Activated CD4-positive, alpha-beta T cell treated with anti-CD3 and anti-CD28 coated beads, Interleukin-2, amount 50 U/mL, for 16 hours (primary cell): Measurements from ENCODE around the gene FAM120AOS.

ENCODE experiments used
- DNase-seq: peaks from one replicate; pipeline ENCODE4 v3.0.0-alpha.2; 2020

The FAM120AOS gene

DNA sequence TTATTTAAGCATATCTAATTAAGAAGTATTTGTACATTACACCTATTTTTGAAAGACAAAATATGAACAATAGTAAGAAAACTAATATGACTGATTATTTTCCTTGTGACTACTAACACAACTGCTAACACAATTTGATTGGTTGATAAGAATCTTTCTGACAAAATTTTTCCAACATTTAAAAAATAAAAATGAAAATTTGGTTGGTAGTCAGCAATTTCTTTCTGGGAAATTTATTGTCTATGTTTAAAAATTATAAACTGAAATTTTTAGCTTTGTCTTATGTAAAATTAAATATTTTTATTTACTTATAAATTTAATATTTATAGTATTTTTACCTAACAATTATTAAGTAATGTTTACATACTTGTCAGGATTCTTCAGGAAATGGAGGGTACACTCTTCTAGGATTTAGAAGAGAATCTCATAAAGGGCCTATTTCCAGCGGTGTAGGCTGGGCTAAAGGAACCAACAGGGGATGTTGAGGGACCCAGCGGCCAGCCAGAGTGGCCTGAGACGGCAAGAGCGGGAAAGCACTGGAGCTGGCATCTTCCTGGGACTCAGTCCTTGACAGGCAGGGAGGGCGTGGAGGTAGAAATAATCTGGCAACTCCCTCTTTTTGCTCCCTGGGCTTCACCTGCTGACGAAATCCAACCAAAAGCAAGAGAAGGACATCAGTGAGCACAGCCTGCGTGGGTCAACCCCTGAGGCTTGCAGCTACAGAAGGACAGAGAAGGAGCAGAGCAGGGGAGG, 16.6 kb downstream of the FAM120AOS start:
- no peak for DNase-seq

DNA sequence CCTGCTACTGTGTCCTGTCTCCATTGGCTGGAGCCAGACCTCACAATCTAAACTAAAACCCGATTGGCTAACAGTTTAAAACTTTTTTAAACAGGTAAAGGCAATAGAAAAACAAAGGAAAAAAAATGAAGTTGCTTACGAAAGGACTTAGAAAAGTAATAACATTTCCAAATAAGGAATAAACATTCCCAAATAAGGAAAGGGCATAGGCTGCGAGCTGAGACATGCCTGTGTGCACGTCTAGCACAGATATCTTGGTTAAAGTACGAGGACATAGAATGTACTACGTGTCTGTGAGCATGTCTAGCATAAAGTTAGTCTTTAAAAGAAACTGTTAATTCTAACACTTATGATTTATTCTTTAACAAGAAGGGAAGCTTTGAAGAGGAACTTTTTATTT, 17.2 kb downstream of the FAM120AOS start:
- DNase-seq: no peak

DNA sequence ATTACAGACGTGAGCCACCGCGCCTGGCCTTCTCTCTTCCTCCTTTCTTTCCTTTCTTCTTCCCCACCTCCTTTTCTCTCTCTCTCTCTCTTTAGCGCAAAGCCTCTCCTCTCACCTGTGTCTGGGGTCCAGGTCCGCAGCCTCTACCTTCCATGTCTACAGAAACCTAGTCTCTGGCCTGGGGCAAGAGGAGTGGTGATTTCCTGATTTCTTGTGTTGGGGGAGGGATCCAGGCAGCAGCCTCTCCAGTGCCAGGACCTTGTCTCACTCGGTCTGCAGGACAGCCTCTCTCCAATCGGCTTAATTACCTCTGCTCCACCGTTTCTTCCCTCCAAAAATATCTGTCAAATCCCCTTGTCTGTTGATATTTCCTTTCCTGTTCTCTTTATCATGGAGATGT, 18.0 kb downstream of the FAM120AOS start:
- no peak for DNase-seq

DNA sequence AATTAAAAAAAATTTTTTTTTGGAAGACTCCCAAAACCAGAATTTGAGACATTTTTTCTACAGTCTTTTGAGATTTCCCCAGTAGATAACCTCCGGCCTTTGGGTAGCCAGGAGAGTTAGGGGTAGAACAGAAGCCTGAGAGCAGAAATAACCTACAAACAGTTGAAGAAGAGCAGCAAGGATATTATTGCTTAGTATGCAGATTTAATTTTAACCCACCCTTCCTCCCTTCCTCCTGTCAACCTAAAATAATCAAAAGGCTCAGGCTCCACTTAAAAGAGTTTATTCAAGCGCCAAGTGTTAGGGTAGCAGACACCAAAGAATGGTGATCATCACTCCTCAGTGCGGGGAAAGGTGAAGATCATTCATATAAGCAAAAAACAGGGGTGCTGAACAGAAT, 19.3 kb downstream of the FAM120AOS start:
- DNase-seq: no peak

DNA sequence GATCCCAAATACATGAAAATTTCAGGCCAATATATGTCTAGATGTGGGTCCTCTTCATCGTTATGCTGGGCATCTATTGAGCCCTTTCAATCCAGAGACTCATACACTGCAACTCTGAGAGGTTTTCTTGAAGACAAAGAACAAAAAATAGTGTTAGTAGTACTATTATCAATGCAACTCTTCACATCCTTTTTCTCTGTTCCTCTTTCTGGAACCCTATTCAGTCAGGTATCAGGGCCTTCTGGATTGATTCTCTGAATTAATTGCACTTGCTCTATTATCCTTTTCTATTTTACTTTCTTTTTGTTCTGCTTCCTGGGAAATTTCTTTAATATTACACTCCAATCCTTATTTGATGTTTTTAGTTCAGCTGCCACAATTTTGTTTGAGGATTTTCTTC, 20.4 kb downstream of the FAM120AOS start:
- no peak for DNase-seq

DNA sequence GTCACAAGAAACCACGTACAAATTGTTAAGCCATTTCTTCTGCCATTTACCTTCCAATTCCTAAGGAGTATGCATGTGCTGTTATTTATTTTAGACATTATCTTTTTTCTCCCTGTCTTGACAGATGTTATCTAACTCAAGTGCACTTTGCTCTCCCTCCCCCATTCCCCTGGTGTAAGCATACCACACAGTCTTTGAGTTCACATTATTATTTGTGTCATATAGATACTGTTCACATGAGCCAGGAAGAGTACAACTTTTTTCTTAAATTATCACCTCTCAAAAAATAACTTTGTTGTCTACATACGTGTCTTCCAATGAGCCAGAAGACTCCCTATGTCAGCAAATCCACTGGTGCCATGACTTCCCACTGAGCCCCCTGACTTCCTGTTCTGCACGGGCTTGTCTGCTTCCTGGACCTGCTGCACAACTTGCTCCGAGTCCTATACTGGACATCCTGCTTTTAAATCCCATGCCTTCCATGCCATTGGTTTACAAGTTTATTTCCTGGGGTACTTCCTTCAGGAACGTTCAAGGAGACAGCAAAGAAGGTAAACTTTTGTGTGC, 21.8 kb downstream of the FAM120AOS start:
- no peak for DNase-seq

DNA sequence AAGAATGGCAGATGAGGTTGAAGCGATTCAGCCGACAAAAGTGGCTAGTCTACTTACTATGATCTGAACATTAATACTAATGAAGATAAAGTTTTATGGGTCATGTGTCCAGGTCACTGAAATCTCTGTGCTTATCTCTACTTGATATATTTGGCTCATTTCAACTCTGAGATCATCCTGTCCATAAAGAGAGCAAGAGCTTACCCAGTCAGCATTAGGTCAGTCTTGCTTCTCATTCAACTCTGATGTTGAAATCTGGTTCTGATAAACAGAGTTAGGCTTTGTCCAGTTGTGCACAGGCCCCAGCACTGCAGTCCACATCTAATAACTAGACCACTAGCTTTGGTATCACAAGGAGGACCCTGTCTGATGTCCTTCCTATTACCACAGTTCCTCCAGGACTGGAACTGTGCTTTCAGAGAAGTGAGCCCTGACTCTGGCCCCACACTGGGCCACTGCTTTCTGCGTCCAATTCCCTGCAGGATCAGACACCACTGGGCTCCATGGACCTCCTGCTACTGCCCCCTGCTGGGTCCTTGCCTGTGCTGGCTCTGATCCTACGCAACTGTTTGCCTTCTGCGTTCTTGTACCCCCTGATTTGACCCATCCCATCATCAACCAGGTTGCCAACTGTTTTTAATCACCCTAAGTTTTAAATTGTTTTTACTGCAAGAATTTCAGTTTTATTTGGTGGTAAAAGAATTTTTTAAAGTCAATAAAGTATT, 25.6 kb downstream of the FAM120AOS start:
- no peak for DNase-seq

DNA sequence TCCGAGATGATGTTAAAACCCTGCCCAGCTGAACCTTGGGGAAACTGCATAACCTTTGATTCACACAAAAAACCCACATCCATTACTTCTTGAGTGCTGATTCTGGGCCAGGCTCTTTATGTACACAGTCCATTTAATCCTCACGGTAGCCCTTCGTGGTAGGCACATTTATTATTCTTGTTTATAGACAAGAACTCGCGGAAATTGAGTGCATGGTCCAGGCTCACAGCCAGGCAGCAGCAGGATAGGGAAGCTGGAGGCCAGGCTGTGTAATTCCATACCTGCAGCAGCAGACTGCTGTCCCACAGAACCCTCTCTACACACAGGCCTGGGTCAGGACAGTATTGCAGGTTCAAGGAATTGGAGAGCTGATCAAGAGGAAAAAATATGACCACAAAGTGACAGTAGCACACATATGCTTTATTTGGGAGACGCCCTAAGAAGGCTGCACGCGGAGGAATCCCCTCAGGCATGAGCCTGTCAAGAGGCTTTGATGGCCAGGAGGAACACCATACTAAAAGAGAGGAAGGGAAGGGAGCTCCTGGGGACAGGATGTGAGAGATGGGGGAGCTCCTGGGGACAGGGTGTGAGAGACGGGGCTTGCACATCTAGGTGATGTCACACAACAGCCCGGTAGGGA, 30.3 kb downstream of the FAM120AOS start:
- DNase-seq: no peak

DNA sequence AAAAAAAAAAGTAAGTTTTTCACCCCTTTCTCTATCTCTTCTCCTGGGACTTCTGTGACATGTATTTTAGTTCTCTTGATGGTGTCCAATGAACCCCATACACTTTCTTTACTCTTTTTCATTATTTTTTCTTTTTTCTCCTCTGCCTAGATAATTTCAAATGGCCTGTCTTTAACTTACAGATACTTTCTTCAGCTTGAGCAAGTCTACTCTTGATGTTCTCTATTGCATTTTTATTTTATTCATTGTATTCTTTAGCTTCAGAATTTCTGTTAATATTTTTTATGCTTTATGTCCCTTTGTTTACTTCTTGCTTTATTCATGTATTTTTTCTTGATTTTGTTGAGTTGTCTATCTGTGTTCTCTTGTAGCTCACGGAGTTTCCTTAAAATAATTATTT, 34.4 kb downstream of the FAM120AOS start:
- DNase-seq: no peak

DNA sequence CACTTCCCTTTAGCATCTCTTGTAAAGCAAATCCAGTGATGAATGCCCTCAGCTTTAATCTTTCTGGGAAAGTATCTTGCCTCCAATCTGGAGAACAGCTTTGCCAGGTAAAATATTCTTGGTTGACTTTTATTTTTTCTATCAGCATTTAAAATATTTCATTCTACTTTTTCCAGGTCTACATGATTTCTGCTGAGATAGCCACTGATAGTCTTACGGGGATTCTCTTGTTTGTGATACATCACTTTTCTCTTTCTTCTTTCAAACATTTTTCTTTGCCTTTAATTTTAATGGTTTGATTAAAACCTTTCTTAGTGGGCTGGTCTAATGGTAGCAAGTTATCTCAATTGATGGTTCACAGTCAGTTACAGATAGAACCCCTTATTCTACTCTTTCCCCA, 35.8 kb downstream of the FAM120AOS start:
- no peak for DNase-seq

DNA sequence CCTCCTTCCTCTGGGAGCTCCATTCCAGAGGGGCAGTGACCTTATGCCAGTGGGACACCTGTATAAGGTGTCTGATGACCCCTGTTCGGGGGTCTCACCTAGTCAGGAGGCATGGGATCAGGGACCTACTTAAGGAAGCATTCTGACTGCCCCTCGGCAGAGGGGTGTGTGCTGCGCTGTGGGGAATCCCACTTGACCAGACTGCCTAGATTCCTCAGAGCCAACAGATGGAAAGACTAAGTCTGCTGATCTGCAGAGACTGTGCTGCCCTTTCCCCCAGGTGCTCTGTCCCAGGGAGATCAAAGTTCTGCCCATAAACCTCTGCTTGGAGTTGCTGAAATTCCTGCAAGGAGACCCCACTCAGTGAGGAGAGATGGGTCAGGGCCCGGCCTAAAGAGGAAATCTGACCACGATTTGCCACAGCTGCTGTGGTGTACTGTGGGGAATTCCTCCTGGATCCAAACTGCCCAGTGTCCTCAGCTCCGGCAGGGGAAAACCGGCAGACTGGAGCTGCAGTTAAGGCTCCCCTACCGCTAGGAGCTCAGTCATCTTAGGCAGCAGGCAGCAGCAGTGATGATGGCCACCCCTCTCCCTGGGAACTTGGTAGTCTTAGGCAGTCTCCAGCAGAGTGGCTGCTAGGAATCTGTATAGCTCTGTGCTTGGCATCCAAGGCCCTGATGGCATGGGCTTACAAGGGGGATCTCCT, 36.7 kb downstream of the FAM120AOS start:
- DNase-seq: no peak

DNA sequence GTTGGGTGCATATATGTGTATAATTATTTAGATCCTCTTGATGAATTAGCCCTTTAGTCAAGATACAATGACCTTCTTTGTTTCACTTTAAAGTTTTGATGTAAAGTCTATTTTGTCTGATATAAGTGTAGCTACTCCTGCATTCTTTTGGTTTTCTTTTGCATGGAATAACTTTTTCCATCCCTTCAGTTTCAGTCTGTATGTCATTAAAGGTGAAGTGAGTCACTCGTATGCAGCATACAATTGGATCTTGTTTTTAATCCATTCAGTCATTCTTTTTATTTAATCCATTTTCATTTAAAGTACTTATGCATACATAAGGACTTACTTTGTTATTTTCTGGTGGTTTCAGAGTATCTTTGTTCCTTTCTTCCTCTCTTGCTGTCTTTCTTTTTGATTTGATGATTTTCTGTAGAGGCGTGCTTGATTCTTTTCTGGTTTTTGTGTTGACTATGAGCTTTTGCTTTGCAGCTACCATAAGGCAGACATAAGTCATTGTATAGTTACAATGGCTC, 38.1 kb downstream of the FAM120AOS start:
- DNase-seq: no peak

DNA sequence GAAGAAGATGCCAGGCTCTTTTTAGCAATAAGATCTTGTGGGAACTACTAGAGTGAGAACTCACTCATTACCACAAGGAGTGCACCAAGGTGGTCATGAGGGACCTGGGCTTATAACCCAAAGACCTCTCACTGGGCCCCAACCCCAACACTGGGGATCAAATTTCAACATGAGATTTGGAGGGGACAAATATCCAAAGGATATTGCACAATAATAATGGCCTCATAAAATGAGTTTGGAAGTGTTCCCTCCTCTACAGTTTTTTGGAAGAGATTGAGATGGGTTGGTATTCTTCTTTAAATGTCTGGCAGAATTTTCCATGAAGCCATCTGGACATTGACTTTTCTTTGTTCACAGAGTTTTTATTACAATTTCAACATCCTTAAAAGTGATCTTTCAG, 39.9 kb downstream of the FAM120AOS start:
- no peak for DNase-seq

DNA sequence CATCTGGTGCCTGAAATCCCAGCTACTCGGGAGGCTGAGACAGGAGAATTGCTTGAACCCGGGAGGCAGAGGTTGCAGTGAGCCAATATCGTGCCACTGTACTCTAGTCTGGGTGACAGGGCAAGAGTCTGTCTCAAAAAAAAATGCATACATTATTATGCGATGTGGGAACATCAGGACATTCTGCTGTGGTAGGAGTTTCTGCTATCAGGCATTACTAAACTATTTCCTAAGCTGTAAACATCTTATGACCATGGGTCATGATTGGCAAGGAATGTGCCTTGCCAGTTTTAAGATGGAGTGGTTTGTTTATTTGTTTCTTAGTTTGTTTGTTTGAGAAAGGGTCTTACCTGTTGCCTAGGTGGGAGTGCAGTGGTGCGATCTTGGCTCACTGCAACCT, 47.0 kb downstream of the FAM120AOS start:
- no peak for DNase-seq

DNA sequence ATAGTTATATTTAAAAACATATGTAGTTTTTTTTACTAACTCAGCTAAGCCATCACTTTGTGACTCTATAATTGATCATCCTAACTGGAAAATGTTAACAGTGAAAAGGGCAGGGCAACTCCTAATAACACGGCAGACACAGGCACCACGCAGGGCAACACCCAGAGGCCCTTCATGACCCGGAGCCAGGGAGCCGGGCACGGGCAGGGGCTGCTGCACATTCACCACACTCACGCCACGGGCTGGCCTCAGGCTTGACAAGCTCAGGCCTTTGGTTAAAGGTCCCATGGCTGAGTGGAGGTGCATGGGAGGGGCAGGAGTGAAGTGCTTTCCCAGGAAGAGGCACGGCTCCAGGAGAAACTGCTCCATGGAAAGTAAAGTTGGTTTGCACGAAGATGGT, 54.9 kb downstream of the FAM120AOS start:
- DNase-seq: no peak

DNA sequence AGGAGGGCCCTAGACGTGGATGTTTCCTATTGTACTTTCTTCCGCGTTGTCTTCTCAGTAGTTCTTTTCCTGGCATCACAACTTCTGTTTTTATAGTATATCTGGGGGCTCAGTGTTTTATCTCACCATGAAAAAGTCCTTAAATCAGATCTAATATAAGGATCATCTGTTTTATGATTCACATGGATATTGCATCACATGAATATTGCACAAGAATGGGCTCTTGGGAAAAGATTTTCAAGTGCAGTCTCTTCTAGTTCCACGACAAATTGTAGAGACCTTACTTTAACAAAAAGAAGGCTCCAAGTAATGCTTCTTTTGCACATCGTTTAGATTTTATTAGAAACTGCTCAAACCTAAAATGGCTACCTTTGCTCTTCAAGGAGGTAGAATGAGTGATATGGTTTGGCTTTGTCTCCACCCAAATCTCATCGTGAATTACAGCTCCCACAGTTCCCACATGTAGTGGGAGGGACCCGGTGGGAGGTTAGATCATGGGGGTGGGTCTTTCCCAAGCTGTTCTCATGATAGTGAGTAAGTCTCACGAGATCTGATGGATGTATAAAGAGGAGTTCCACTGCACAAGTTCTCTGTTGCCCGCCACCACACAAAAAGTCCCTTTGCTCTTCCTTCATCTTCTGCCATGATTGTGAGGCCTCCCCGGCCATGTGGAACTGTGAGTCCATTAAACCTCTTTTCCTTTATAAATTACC, 55.6 kb downstream of the FAM120AOS start:
- no peak for DNase-seq
